Natural killer cell treated with Interleukin-12 subunit alpha and Interleukin-12 subunit beta and Interleukin-15 and Interleukin-18, amount 100 ng/mL, for 72 hours (primary cell): ENCODE results near the gene H2BK1. TPM values are rescaled to one million over a fixed set of nuclear protein-coding genes. Genes with fewer than 3 reads are reported as not detected.

Experiments used
- ATAC-seq, 2 donors: fragments of 150-1000 bp; cut with Tn5 transposase in 1 of 2; sonication (Bioruptor Pico), chemical (Tn5 transposase) in 1 of 2; 2 replicates each; pipeline ENCODE4 v1.10.0; 2021
- DNase-seq: peaks from one replicate; pipeline ENCODE4 v3.0.0; 2022; ENCODE audit warnings: low spot score
- H3K27ac Mint-ChIP-seq, 2 donors: 1 replicate in 1 of 2; 2 replicates in 1 of 2; pipeline ENCODE4 v1.8.0; 2022; ENCODE audit warnings: mixed read lengths in 2 of 2, mild to moderate bottlenecking in 1 of 2, moderate library complexity in 1 of 2
- H3K27me3 Mint-ChIP-seq, 2 donors: 1 replicate in 1 of 2; 2 replicates in 1 of 2; pipeline ENCODE4 v1.8.0; 2022; ENCODE audit warnings: mixed read lengths in 2 of 2
- H3K36me3 Mint-ChIP-seq: one replicate; pipeline ENCODE4 v1.8.0; 2022; ENCODE audit warnings: mixed read lengths
- H3K4me1 Mint-ChIP-seq, 2 donors: 1 replicate in 1 of 2; 2 replicates in 1 of 2; pipeline ENCODE4 v1.8.0; 2022; ENCODE audit warnings: low read depth in 2 of 2, mixed read lengths in 2 of 2, mild to moderate bottlenecking in 1 of 2
- H3K4me3 Mint-ChIP-seq: one replicate; pipeline ENCODE4 v1.8.0; 2022; ENCODE audit warnings: mixed read lengths
- H3K9me3 Mint-ChIP-seq: 2 replicates; pipeline ENCODE4 v1.8.0; 2022; ENCODE audit warnings: mixed read lengths
- total RNA-seq, 2 donors: library from RNA; stranded (reverse); gene quantifications; one replicate each; pipeline ENCODE4 v1.2.3, GENCODE V29; 2022

Gene H2BK1
- total RNA-seq, 2 donors from 2014 or later = not detected

GRCh38 chr7:151197932-151198331, 12.4 kb downstream of the H2BK1 start:
- H3K9me3 Mint-ChIP-seq = no peaks in the 10 kb centered on the region
- no peak overlapping the region for H3K4me3 Mint-ChIP-seq
- H3K27ac Mint-ChIP-seq = no peak overlapping the region
- peaks cover 0 to 3% of the 10 kb centered on the region in 2 donors for H3K4me1 Mint-ChIP-seq
- H3K27me3 Mint-ChIP-seq = peaks cover 6 to 7% of the 10 kb centered on the region in 2 donors
- ATAC-seq = no peak
- DNase-seq = no peak
- H3K36me3 Mint-ChIP-seq = no peaks in the 10 kb centered on the region

- ATAC-seq (no peak), DNase-seq (no peak)
- Mint-ChIP-seq H3K4me3 (no peak overlapping the region), H3K4me1 (peaks cover 0 to 3% of the 10 kb centered on the region in 2 donors), H3K27me3 (peaks cover 4 to 6% of the 10 kb centered on the region in 2 donors), H3K9me3 (no peaks in the 10 kb centered on the region), H3K27ac (no peak overlapping the region), H3K36me3 (no peaks in the 10 kb centered on the region)
Measured at GRCh38 chr7:151195616-151196450, 14.5 kb downstream of the H2BK1 start.

DNA sequence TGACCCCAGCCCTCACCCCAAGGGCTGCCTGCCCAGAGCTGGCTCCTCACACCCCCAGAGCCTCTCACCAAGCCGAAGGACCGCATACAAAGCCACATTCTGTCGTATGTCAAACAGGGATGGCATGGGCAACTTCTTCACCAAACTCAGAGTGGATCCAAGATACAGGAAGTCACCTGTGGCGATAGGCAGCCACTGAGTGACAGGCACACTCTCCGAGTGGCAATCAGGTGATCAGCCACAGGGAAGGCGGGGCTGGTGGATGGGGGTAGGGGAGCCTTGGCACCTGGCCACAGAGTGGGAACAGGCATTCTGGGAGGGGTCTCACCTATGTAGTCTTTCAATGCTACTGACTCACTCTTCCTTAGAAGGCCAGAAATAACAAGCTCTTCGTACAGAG, 16.1 kb downstream of the H2BK1 start:
- DNase-seq = no peak
- Mint-ChIP-seq H3K4me3 (no peak overlapping the region), H3K36me3 (no peaks in the 10 kb centered on the region), H3K9me3 (no peaks in the 10 kb centered on the region), H3K4me1 (peaks cover 0 to 3% of the 10 kb centered on the region in 2 donors), H3K27ac (no peak overlapping the region), H3K27me3 (peaks cover 5 to 6% of the 10 kb centered on the region in 2 donors)
- no peak for ATAC-seq

DNA sequence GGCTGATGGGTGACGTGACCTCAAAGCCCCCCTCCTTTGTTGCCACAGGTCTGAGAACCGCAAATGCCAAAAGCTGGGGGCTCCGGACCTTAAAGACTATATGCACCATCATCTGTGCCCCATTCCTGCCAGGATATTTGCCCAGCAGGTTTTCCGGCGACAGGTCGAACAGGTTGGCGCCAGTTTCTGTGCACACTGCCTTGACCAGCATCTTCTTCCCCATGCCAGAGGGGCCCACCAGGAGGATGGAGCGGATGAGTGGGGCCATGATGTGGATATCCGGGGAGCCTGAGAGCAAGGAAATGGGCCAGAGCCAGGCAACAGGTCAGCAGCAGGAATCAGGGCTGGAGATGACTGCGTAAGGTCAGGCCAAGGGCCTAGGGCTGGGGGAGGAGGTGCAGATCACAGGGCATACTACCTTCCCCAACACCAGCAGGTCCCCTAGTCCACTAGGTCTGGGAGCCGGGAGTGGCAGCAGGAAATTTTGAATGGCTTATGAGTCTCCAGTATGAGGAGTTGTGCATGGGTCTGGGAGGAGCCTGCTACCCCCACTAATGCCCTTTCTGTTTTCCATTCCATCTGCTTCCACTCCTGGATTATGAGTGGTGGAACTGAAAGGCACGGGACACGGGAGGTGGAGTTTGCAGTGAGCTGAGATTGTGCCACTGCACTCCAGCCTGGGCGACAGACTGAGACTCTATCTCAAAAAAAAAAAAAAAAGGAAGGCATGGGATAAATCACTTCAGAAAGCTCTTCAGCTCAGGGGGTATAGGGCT, 16.9 kb downstream of the H2BK1 start:
- Mint-ChIP-seq H3K9me3 (no peaks in the 10 kb centered on the region), H3K4me3 (no peak overlapping the region), H3K36me3 (no peaks in the 10 kb centered on the region), H3K27ac (no peak overlapping the region), H3K4me1 (peaks cover 0 to 3% of the 10 kb centered on the region in 2 donors), H3K27me3 (peaks cover 6 to 7% of the 10 kb centered on the region in 2 donors)
- ATAC-seq (no peak), DNase-seq (no peak)

DNA sequence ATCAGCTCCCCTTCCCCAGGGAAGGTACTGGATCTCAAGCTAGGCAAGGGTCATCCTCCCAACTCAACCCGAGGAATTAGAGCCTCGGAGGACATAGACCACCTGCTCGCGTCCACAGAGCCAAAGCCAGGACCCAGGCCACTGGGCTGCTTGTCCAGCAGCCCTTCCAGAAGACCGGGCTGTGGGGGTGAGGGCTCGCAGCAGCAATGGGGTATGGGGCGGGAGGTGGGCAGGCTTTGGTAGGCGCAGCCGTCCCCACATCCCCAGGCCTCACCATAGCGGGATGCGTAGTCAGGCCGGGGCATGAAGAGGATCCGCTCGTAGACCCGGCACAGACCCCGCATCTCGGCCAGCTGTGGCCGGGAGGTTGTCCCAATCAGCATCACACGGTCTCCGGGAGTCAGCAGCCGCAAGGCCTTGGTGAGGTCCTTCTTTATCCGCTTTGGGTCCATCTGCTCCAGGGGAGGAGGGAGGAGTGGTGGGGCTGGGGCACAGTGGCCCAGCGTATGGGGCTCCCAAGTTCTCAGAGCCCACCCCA, 18.2 kb downstream of the H2BK1 start:
- ATAC-seq = no peak
- no peak for DNase-seq
- Mint-ChIP-seq H3K9me3 (no peaks in the 10 kb centered on the region), H3K27me3 (peaks cover 6 to 10% of the 10 kb centered on the region in 2 donors), H3K4me3 (no peak overlapping the region), H3K36me3 (no peaks in the 10 kb centered on the region), H3K27ac (no peak overlapping the region), H3K4me1 (peaks cover 0 to 3% of the 10 kb centered on the region in 2 donors)

DNA sequence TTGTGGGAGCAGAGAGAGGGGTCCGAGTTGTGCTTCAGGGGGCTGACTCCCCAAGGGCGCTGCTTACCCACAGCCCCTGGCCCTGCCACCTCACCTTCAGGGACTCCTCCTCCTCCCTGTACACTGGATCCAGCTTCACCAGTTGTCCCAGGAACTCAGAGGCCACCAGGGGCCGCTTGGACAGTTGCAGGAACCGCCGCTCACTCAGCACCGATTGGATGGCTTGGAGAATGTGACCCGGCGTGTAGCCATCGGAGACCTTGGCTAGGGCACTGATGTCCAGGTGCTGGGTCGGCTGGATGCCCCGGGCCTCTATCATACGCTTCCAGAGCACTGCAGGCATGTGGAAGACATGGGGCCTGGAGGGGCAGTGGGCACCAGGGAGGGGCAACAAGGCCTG, 18.7 kb downstream of the H2BK1 start:
- ATAC-seq (no peak), DNase-seq (no peak)
- Mint-ChIP-seq H3K9me3 (no peaks in the 10 kb centered on the region), H3K4me3 (no peak overlapping the region), H3K4me1 (peaks cover 0 to 3% of the 10 kb centered on the region in 2 donors), H3K27ac (no peak overlapping the region), H3K36me3 (no peaks in the 10 kb centered on the region), H3K27me3 (peaks cover 6 to 10% of the 10 kb centered on the region in 2 donors)

- DNase-seq = no peak
- no peak overlapping the region for H3K4me3 Mint-ChIP-seq
- no peaks in the 10 kb centered on the region for H3K36me3 Mint-ChIP-seq
- no peak overlapping the region for H3K27ac Mint-ChIP-seq
- H3K4me1 Mint-ChIP-seq = no peaks in the 10 kb centered on the region
- H3K9me3 Mint-ChIP-seq = no peaks in the 10 kb centered on the region
- ATAC-seq = no peak
- H3K27me3 Mint-ChIP-seq = peaks cover 0 to 7% of the 10 kb centered on the region in 2 donors
Measured at GRCh38 chr7:151189038-151189437, 21.2 kb downstream of the H2BK1 start.

DNA sequence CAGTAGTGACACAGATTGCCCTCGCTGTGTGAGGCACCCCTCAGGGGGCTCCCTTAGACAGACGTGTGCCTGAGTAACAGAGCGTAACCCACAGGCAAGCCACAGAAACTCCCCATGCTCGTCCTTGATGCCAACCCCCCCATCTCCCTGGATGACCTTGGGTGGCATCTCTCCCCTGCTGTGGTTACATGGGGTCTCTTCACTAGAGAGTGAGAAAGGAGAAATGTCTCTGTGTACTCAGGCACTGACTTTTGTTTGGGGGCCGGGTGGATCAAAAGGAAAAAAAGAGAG, 22.1 kb downstream of the H2BK1 start:
- Mint-ChIP-seq H3K36me3 (no peaks in the 10 kb centered on the region), H3K27me3 (peaks cover 0 to 7% of the 10 kb centered on the region in 2 donors), H3K4me1 (no peaks in the 10 kb centered on the region), H3K27ac (no peak overlapping the region), H3K4me3 (no peak overlapping the region), H3K9me3 (no peaks in the 10 kb centered on the region)
- DNase-seq = no peak
- no peak for ATAC-seq

DNA sequence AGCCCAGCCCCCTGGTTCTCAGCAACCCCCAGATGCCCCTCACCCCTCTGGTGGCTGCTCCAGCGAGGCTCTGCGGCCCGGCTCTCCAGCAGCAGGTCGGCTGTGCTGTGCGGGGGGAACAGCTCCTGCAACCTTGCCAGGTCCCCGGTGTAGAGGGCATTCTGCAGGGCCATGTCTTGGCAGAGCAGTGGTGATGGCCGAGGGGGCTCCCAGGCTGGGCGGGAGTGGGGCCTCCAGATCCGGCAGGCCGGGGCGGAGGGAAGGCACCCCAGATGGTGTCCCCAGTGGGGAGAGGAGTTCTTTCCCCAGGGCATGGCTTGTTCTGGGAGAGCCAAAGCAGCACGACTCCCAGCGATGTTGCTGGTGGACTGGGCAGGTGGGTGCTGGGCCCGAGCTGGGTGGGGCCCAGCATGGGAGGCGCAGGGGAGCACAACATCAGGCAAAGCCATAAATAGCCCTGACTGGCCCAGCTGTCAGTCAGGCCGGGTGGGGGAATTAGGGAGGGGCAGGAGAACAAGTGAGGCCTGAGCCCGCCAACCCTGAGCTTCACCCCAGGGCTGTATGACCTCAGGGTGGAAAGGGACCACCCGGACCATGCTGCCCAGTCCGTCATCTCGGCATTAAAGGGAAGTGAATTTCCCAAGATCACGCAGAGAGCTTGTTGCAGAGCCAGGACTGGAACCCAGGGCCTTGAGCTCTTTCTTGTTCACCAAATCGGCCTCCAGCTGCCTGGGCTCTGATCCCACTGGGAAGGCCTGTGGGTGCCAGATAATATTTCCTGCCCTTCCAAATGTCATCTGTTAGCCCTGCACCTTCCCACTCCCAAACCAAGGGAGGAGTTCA, 22.7 kb downstream of the H2BK1 start:
- H3K9me3 Mint-ChIP-seq = no peaks in the 10 kb centered on the region
- no peak overlapping the region for H3K27ac Mint-ChIP-seq
- peaks cover 0 to 7% of the 10 kb centered on the region in 2 donors for H3K27me3 Mint-ChIP-seq
- no peak for DNase-seq
- no peaks in the 10 kb centered on the region for H3K36me3 Mint-ChIP-seq
- H3K4me3 Mint-ChIP-seq = no peak overlapping the region
- H3K4me1 Mint-ChIP-seq = no peaks in the 10 kb centered on the region
- ATAC-seq = peak in 1 of 2 donors; percentile 46

- no peaks in the 10 kb centered on the region for H3K9me3 Mint-ChIP-seq
- no peak for DNase-seq
- no peaks in the 10 kb centered on the region for H3K4me1 Mint-ChIP-seq
- no peak for ATAC-seq
- no peaks in the 10 kb centered on the region for H3K36me3 Mint-ChIP-seq
- peaks cover 0 to 10% of the 10 kb centered on the region in 2 donors for H3K27me3 Mint-ChIP-seq
- H3K4me3 Mint-ChIP-seq = no peak within 1 kb of the TSS
- no peak within 1 kb of the TSS for H3K27ac Mint-ChIP-seq
Measured at GRCh38 chr7:151186640-151187408, 23.5 kb downstream of the H2BK1 start, which contains the start of gene ASB10. TSS of gene ASB10 (minus strand) at chr7:151187250. CDS start at chr7:151187130, 120 bp downstream.

DNA sequence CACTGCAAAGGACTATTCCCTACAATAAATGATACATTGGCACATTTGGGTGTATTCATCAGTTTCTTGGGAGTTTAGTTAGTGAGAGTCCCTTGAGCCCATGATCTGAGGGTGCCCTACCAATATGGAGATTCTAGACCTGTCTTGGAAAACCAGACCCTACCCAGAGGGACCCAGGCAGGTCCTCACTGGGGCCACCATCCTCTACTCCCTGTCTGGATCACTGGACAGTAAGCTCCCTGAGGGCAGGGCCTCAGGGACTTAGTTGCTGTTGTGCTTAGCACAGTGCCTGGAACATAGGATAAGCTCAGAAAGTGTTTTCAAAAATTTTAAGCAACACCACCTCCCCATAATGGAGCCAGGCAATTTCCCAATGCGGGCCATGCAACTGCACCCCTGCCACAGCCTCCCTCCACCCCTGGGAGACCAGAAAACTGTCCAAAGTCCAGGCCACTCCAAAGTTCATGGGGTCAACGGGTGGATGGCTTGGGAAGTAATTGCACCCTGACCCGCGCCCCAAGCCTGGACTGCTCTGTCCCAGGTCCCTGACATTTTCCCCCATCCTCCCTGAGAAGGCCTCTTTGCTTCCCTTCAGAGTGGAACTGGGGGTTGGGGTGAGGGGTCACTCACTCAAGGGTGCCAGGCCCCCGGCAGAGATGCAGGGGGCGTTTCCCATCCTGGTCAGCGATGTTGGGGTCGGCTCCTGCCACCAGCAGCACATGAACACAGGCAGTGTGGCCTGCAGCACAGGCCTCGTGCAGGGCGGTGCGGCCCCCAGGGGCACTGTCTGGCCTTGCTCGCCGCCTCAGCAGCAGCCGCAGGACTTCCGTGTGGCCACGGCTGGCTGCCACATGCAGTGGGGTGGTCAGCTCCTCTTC, 24.3 kb downstream of the H2BK1 start:
- no peaks in the 10 kb centered on the region for H3K4me1 Mint-ChIP-seq
- ATAC-seq (no peak), DNase-seq (no peak)
- no peak overlapping the region for H3K27ac Mint-ChIP-seq
- peaks cover 0 to 10% of the 10 kb centered on the region in 2 donors for H3K27me3 Mint-ChIP-seq
- no peak overlapping the region for H3K4me3 Mint-ChIP-seq
- H3K9me3 Mint-ChIP-seq = no peaks in the 10 kb centered on the region
- H3K36me3 Mint-ChIP-seq = no peaks in the 10 kb centered on the region

DNA sequence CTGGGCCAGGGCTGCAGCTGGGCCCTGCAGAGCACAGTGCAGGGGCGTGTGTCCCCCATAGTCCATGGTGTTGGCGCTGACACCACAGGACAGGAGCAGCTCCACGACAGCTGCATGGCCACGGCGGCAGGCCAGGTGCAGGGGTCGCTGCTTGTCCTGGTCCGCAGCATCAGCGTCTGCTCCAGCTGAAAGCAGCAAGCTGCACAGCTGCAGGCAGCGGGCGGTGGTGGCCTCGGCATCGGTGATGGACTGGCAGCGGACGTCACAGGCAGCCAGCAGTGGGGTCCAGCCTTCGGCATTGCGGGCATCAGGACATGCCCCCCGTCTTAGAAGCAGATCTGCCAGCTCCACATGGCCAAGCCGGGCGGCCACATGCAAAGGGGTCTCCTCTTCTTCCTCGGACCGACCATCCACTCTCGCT, 29.3 kb downstream of the H2BK1 start:
- Mint-ChIP-seq H3K36me3 (no peaks in the 10 kb centered on the region), H3K9me3 (no peaks in the 10 kb centered on the region), H3K27me3 (peaks cover 7 to 12% of the 10 kb centered on the region in 2 donors), H3K4me1 (no peaks in the 10 kb centered on the region), H3K27ac (no peak overlapping the region), H3K4me3 (no peak overlapping the region)
- no peak for DNase-seq
- no peak for ATAC-seq
